ENCODE results near the gene GDPD3. TPM values are rescaled to one million over a fixed set of nuclear protein-coding genes. Genes with fewer than 3 reads are reported as not detected.
A peak's percentile ranks its signal among the peaks of the same experiment; 100 is the strongest.

Gene GDPD3
- total RNA-seq, 3 donors from 2014 or later (not counting 1 experiment from before 2014, with no cell fraction given), result 5.3 to 14.7 (median 9.1) TPM

GRCh38 chr16:30112197-30113030, 923 bp downstream of the GDPD3 start:
- Mint-ChIP-seq H3K27ac (peak overlapping the region in 1 of 2 donors; percentile 40), H3K27me3 (ENCODE audit: low read depth in 2 of 2) (no peaks in the 10 kb centered on the region), H3K36me3 (peaks cover 7% of the 10 kb centered on the region), H3K4me1 (peaks cover 0 to 6% of the 10 kb centered on the region in 2 donors), H3K9me3 (no peaks in the 10 kb centered on the region), H3K4me3 (no peak overlapping the region)
- WGBS (ENCODE audit: insufficient coverage), result 88% methylated on average over 29 of the region's 29 CpGs
- TF ChIP-seq CTCF (IDR thresholded peaks at IDR 0.05), result peak; percentile 45
- Histone ChIP-seq H3K27ac (ENCODE audit: low read length) (no peak overlapping the region), H3K4me1 (ENCODE audit: control insufficient read depth, insufficient read depth, low read length) (no peaks in the 10 kb centered on the region), H3K27me3 (ENCODE audit: control insufficient read depth, insufficient read depth, low read length) (no peaks in the 10 kb centered on the region), H3K36me3 (ENCODE audit: control insufficient read depth, insufficient read depth, low read length) (peaks cover 18% of the 10 kb centered on the region), H3K9me3 (ENCODE audit: control insufficient read depth, insufficient read depth, low read length) (no peaks in the 10 kb centered on the region), H3K4me3 (ENCODE audit: low read length) (no peak overlapping the region)
- DNase-seq (peak; percentile 37 to 72), ATAC-seq (peak in 1 of 3 donors; percentile 60)
- intact Hi-C loops (cut with micrococcal nuclease), result no loop called here

GRCh38 chr16:30110661-30111060, 2.7 kb downstream of the GDPD3 start:
- H3K9me3 Mint-ChIP-seq, result no peaks in the 10 kb centered on the region
- no peak for TF ChIP-seq CTCF (IDR thresholded peaks at IDR 0.05)
- intact Hi-C loops (cut with micrococcal nuclease), result no loop called here

GRCh38 chr16:30108059-30108850, 5.1 kb downstream of the GDPD3 start:
- Histone ChIP-seq H3K9me3 (ENCODE audit: control insufficient read depth, insufficient read depth, low read length) (no peaks in the 10 kb centered on the region), H3K4me1 (ENCODE audit: control insufficient read depth, insufficient read depth, low read length) (no peaks in the 10 kb centered on the region), H3K27me3 (ENCODE audit: control insufficient read depth, insufficient read depth, low read length) (no peaks in the 10 kb centered on the region), H3K27ac (ENCODE audit: low read length) (no peak overlapping the region), H3K4me3 (ENCODE audit: low read length) (no peak overlapping the region), H3K36me3 (ENCODE audit: control insufficient read depth, insufficient read depth, low read length) (peaks cover 12% of the 10 kb centered on the region)
- no peaks in the 10 kb centered on the region for H3K27me3 Mint-ChIP-seq (ENCODE audit: low read depth in 2 of 2)
- peaks cover 14% of the 10 kb centered on the region for H3K36me3 Mint-ChIP-seq
- H3K4me3 Mint-ChIP-seq, result no peak overlapping the region
- intact Hi-C loops (cut with micrococcal nuclease), result no loop called here
- no peak overlapping the region for H3K27ac Mint-ChIP-seq
- no peak for ATAC-seq
- peaks cover 0 to 5% of the 10 kb centered on the region in 2 donors for H3K4me1 Mint-ChIP-seq
- H3K9me3 Mint-ChIP-seq, result no peaks in the 10 kb centered on the region
- WGBS (ENCODE audit: insufficient coverage), result 94% methylated on average over 12 of the region's 15 CpGs
- DNase-seq, result no peak
- TF ChIP-seq CTCF (IDR thresholded peaks at IDR 0.05), result no peak

More at GRCh38 chr16:30110661-30111060, 2.7 kb downstream of the GDPD3 start:
- Mint-ChIP-seq H3K27me3 (ENCODE audit: low read depth in 2 of 2) (no peaks in the 10 kb centered on the region), H3K4me3 (no peak overlapping the region), H3K36me3 (peaks cover 7% of the 10 kb centered on the region), H3K4me1 (peaks cover 0 to 6% of the 10 kb centered on the region in 2 donors), H3K27ac (no peak overlapping the region)
- Histone ChIP-seq H3K27ac (ENCODE audit: low read length) (no peak overlapping the region), H3K27me3 (ENCODE audit: control insufficient read depth, insufficient read depth, low read length) (no peaks in the 10 kb centered on the region), H3K4me3 (ENCODE audit: low read length) (no peak overlapping the region), H3K36me3 (ENCODE audit: control insufficient read depth, insufficient read depth, low read length) (peaks cover 16% of the 10 kb centered on the region), H3K9me3 (ENCODE audit: control insufficient read depth, insufficient read depth, low read length) (no peaks in the 10 kb centered on the region), H3K4me1 (ENCODE audit: control insufficient read depth, insufficient read depth, low read length) (no peaks in the 10 kb centered on the region)
- no peak for DNase-seq
- 98% methylated on average over 6 of the region's 7 CpGs for WGBS (ENCODE audit: insufficient coverage)
- no peak for ATAC-seq

All from natural killer cell (primary cell).